Pancreas (tissue), 10 donors: ENCODE data around the gene PPDPF. TPM values are rescaled to one million over a fixed set of nuclear protein-coding genes. Genes with fewer than 3 reads are reported as not detected.
A peak's percentile ranks its signal among the peaks of the same experiment; 100 is the strongest.

ENCODE experiments used
- ATAC-seq, 4 donors: fragments of 200-7000 bp; cut with Tn5 transposase; one replicate each; pipeline versions ENCODE4 v1.8.0 to v1.9.1; 2020; ENCODE audit warnings: mild to moderate bottlenecking in 4 of 4, moderate library complexity in 4 of 4
- DNase-seq, 6 donors: peaks; one replicate each; pipeline ENCODE4 v3.0.0-alpha.2; 2020
- FAIRE-seq: peaks from 2 replicates; lab custom pipeline; 2012; peaks lifted over from hg19 to GRCh38; lab: Jason Lieb, UNC
- H3K27ac ChIP-seq, 4 donors: fragments of 200-600 bp; sonication (generic); 1 replicate in 3 of 4; 2 replicates in 1 of 4; pipeline versions ENCODE4 v1.5.0 to v1.8.0; 2020
- H3K27me3 ChIP-seq, 4 donors: fragments of 200-600 bp; one replicate each; pipeline ENCODE4 v1.8.0; 2021
- H3K36me3 ChIP-seq, 3 donors: fragments of 200-600 bp; sonication (generic) in 1 of 3; one replicate each; pipeline versions ENCODE4 v1.5.0 to v1.8.0; 2020 to 2021
- H3K4me1 ChIP-seq, 3 donors: fragments of 200-600 bp; one replicate each; pipeline ENCODE4 v1.8.0; 2021
- H3K4me3 ChIP-seq, 4 donors: fragments of 200-600 bp; sonication (generic) in 2 of 4; one replicate each; pipeline versions ENCODE4 v1.5.0 to v1.8.0; 2020 to 2021
- H3K9me3 ChIP-seq, 4 donors: fragments of 200-600 bp; one replicate each; pipeline ENCODE4 v1.8.0; 2021
- WGBS, 2 donors: extraction: QIAGEN DNeasy Blood & Tissue Kit; methylation state at CpG; one replicate each; pipeline ENCODE4 v1.1.7; 2013; 5-methylcytosine and 5-hydroxymethylcytosine counted together
- intact Hi-C, 3 donors: fragments of 100-400 bp; cut with DNase I; formaldehyde crosslinking; loops; one replicate each; pipeline versions ENCODE4 v1.11.1 to v1.14.2; 2022
- polyA plus RNA-seq, 2 donors: library from polyadenylated mRNA; stranded (reverse); fragments of 200-250 nt; gene quantifications; one replicate each; pipeline ENCODE4 v1.2.3, GENCODE V29; 2013
- total RNA-seq, 6 donors: library from RNA; stranded (reverse); fragmentation: NEBNext Ultra II Directional in 4 of 6; extraction: Animal tissue kit (Norgen Biotek cat#: 25700) in 4 of 6; gene quantifications; one replicate each; pipeline versions ENCODE4 v1.2.1 to v1.2.4, GENCODE V29; 2021 to 2023
- TF ChIP-seq, protein P1 (sequence below), 4 donors: fragments of 200-600 bp; sonication (generic) in 3 of 4; IDR thresholded peaks; one replicate each; pipeline versions ENCODE4 v1.5.0 to v1.8.0; 2021; ENCODE audit warnings: antibody characterized with exemption in 4 of 4
- donor health status: healthy with polysubstance abuse.
- donor health status: DM: no; HTN: no; CAD: no; lungs with moderate emphysema.
- donor health status: DM: no; HTN: no; CAD: no.
- donor health status: control.
- donor health status: control.
- donor health status: Bipolar disorder and iron deficiency.
- donor health status: DM: yes; HTN: yes; CAD: no.
- donor health status: DM: no; HTN: no; CAD: no.
- donor health status: DM: no; HTN: no; CAD: no.
- donor health status: DM: yes; HTN: yes; CAD: no.

The PPDPF gene
- total and polyA plus RNA-seq, 8 donors = 77.7 to 224 (median 155) TPM

GRCh38 chr20:63499338-63499969 is 21.1 kb upstream of the PPDPF start:
- H3K27ac ChIP-seq = no peak overlapping the region
- no peaks in the 10 kb centered on the region for H3K27me3 ChIP-seq
- H3K4me3 ChIP-seq = peak overlapping the region in 2 of 4 donors; percentile 37 to 43
- H3K36me3 ChIP-seq = no peaks in the 10 kb centered on the region
- FAIRE-seq = no peak
- TF ChIP-seq, protein P1, sequence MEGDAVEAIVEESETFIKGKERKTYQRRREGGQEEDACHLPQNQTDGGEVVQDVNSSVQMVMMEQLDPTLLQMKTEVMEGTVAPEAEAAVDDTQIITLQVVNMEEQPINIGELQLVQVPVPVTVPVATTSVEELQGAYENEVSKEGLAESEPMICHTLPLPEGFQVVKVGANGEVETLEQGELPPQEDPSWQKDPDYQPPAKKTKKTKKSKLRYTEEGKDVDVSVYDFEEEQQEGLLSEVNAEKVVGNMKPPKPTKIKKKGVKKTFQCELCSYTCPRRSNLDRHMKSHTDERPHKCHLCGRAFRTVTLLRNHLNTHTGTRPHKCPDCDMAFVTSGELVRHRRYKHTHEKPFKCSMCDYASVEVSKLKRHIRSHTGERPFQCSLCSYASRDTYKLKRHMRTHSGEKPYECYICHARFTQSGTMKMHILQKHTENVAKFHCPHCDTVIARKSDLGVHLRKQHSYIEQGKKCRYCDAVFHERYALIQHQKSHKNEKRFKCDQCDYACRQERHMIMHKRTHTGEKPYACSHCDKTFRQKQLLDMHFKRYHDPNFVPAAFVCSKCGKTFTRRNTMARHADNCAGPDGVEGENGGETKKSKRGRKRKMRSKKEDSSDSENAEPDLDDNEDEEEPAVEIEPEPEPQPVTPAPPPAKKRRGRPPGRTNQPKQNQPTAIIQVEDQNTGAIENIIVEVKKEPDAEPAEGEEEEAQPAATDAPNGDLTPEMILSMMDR (IDR thresholded peaks at IDR 0.05) = no peak
- peak in 2 of 6 donors; percentile 44 to 80 for DNase-seq
- H3K4me1 ChIP-seq = peaks cover 0 to 3% (median 0%) of the 10 kb centered on the region in 3 donors
- ATAC-seq = no peak
- intact Hi-C loops = no loop called here
- no peaks in the 10 kb centered on the region for H3K9me3 ChIP-seq
- WGBS, 2 donors = 18 to 25% methylated on average over 39 to 48 of the region's 48 CpGs

- FAIRE-seq (no peak), ATAC-seq (no peak), DNase-seq (no peak)
- Histone ChIP-seq H3K36me3 (no peaks in the 10 kb centered on the region), H3K27me3 (no peaks in the 10 kb centered on the region), H3K27ac (no peak overlapping the region), H3K9me3 (no peaks in the 10 kb centered on the region), H3K4me3 (no peak overlapping the region), H3K4me1 (peaks cover 0 to 3% (median 0%) of the 10 kb centered on the region in 3 donors)
- 86 to 88% methylated on average over 24 of the region's 24 CpGs for WGBS, 2 donors
- TF ChIP-seq, protein P1 (IDR thresholded peaks at IDR 0.05) = no peak
- intact Hi-C loops = no loop called here
These were observed 20.2 kb upstream of the PPDPF start for GRCh38 chr20:63500151-63500901.

DNA sequence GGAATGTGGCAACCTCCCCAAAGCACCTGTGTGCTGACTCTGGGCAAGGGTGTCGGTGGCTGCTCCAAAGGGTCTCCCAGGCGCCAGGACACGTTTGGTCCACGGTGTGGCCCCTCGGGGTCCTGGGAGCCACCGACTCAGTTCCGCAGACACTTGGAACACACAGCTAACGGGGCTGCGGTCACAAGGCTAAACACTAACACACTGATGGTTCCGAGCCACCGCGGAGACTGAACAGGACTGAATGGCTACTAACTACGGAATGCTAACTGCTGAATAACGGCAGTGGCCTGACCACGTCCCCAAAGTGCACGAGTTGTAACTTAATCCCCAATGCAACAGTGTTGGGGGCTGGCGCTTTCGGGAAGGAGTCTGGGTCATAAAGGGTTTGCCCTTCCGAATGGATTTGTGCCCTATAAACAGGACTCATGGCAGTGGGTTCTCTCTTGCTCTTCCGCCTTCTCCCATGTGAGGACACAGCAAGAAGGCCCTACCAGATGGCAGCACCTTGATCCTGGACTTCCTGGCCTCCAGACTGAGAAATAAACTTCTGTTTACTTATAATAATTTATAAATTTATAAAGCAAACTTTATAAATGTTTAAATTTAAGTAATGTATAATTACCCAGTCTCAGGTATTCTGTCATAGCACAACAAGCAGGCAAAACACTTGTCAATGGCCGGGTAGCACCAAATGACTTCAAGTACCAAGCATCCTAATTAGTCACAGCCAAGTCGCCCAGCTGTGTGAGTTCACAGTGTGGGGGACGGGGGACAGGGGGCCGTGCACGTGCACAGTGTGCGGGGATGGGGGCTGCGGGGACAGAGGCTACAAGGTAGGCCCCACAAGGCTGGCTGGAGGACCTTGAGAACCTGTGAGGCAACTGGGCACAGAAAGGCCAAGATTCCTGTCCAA is 19.4 kb upstream of the PPDPF start:
- Histone ChIP-seq H3K4me1 (peaks cover 0 to 3% (median 0%) of the 10 kb centered on the region in 3 donors), H3K27ac (no peak overlapping the region), H3K36me3 (no peaks in the 10 kb centered on the region), H3K9me3 (no peaks in the 10 kb centered on the region), H3K27me3 (no peaks in the 10 kb centered on the region), H3K4me3 (no peak overlapping the region)
- TF ChIP-seq, protein P1 (IDR thresholded peaks at IDR 0.05) = no peak
- intact Hi-C loops = no loop called here
- FAIRE-seq = no peak
- no peak for DNase-seq
- no peak for ATAC-seq
- WGBS, 2 donors = 75 to 79% methylated on average over 27 of the region's 27 CpGs

- TF ChIP-seq, protein P1 (IDR thresholded peaks at IDR 0.05) = no peak
- no peaks in the 10 kb centered on the region for H3K36me3 ChIP-seq
- no peak overlapping the region for H3K27ac ChIP-seq
- 22 to 24% methylated on average over 25 to 26 of the region's 26 CpGs for WGBS, 2 donors
- DNase-seq = peak in 1 of 6 donors; percentile 62
- H3K9me3 ChIP-seq = no peaks in the 10 kb centered on the region
- H3K27me3 ChIP-seq = no peaks in the 10 kb centered on the region
- ATAC-seq = peak in 3 of 4 donors; percentile 12 to 58 (median 57)
- H3K4me3 ChIP-seq = no peak overlapping the region
- no peak for FAIRE-seq
- no peaks in the 10 kb centered on the region for H3K4me1 ChIP-seq
- intact Hi-C loops = no loop called here
These were observed 18.5 kb upstream of the PPDPF start for GRCh38 chr20:63501818-63502670.
